OCI-LY3 (cell line): ENCODE data around the gene COBL.

Source experiments
- H2AFZ ChIP-seq: fragments of 200-600, 300-600 bp; shearing (Covaris generic); 2 replicates; pipeline ENCODE4 v1.6.0; 2014; ENCODE audit warnings: antibody characterized with exemption, low read depth, low read length
- H3K27ac ChIP-seq: fragments of 200-600, 300-600 bp; sonication (generic); 2 replicates; pipeline ENCODE4 v1.5.1; 2014; ENCODE audit warnings: mild to moderate bottlenecking, low read length, moderate library complexity, mixed read lengths
- H3K27me3 ChIP-seq: fragments of 200-600, 300-600 bp; sonication (generic); 2 replicates; pipeline ENCODE4 v1.6.1; 2014; ENCODE audit warnings: low read depth, low read length, mixed read lengths
- H3K36me3 ChIP-seq: fragments of 200-600, 300-600 bp; sonication (generic); replicated peaks from 2 replicates; pipeline ENCODE3; 2014; ENCODE audit warnings: low read depth, low read length, mixed read lengths
- H3K4me1 ChIP-seq: fragments of 300-600, 200-600 bp; sonication (generic); 2 replicates; pipeline ENCODE4 v1.6.1; 2014; ENCODE audit warnings: low read length, mixed read lengths
- H3K4me2 ChIP-seq: fragments of 200-600, 300-600 bp; sonication (generic); 2 replicates; pipeline ENCODE4 v1.6.1; 2014; ENCODE audit warnings: low read length, mixed read lengths
- H3K4me3 ChIP-seq: fragments of 300-600, 200-600 bp; sonication (generic); 2 replicates; pipeline ENCODE4 v1.5.1; 2014; ENCODE audit warnings: antibody characterized with exemption, mild to moderate bottlenecking, low read length, moderate library complexity
- H3K79me2 ChIP-seq: fragments of 300-600, 200-600 bp; shearing (Covaris generic); 2 replicates; pipeline ENCODE4 v1.6.1; 2014; ENCODE audit warnings: mild to moderate bottlenecking, low read length, mixed read lengths
- H3K9ac ChIP-seq: fragments of 300-600, 200-600 bp; shearing (Covaris generic); 2 replicates; pipeline ENCODE4 v1.6.0; 2014; ENCODE audit warnings: mild to moderate bottlenecking, low read length, moderate library complexity
- H3K9me3 ChIP-seq: fragments of 200-600, 300-600 bp; shearing (Covaris generic); 2 replicates; pipeline ENCODE4 v1.6.1; 2014; ENCODE audit warnings: low read length, mixed read lengths; ENCODE audit not compliant: insufficient read depth
- H4K20me1 ChIP-seq: fragments of 200-600, 300-600 bp; sonication (generic); 2 replicates; pipeline ENCODE4 v1.6.1; 2016; ENCODE audit warnings: low read length, mixed read lengths; ENCODE audit not compliant: insufficient read depth
- EZH2phosphoT487 ChIP-seq: fragments of 200-600 bp; shearing (Covaris generic); IDR thresholded peaks from 2 replicates; pipeline ENCODE4 v1.6.1; 2018; ENCODE audit warnings: antibody characterized with exemption, mixed run types, low read depth
- TF ChIP-seq, protein P1 (sequence below): fragments of 200-600, 300-600 bp; sonication (generic); IDR thresholded peaks from 2 replicates; pipeline ENCODE4 v1.5.1; 2014; ENCODE audit warnings: antibody characterized with exemption, low read length, low read depth

The COBL gene

DNA sequence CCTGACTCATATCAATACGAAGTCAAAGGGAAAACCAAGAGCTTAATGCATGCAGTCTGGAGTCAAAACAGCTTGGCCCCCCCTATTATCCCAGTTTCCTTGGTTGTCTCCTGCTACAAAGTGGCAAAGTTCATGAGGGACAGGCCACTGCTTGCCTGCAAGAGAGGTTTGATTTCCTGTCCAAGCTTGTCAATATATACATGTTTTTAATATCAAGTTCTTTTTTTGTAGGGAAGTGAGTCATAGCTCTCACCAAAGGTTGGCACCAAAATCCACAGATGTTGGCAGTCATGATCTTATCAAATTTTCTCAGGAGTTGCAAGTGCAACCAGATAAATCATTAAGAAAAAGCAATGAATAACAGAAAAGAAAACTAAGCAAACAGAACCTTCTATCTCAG lies 176.8 kb downstream of the COBL start:
- H3K27ac ChIP-seq = no peak overlapping the region
- peaks cover 24% of the 10 kb centered on the region for H3K4me1 ChIP-seq
- no peaks in the 10 kb centered on the region for H3K36me3 ChIP-seq
- H3K4me2 ChIP-seq = peak overlapping the region; percentile 77
- H3K4me3 ChIP-seq = peak overlapping the region; percentile 34; the same call in 1 of the 2 replicates
- H3K27me3 ChIP-seq = peaks cover 12% of the 10 kb centered on the region
- no peaks in the 10 kb centered on the region for H3K79me2 ChIP-seq
- H2AFZ ChIP-seq = no peak overlapping the region
- no peak overlapping the region for H3K9ac ChIP-seq
- H4K20me1 ChIP-seq = no peaks in the 10 kb centered on the region
- TF ChIP-seq, protein P1, sequence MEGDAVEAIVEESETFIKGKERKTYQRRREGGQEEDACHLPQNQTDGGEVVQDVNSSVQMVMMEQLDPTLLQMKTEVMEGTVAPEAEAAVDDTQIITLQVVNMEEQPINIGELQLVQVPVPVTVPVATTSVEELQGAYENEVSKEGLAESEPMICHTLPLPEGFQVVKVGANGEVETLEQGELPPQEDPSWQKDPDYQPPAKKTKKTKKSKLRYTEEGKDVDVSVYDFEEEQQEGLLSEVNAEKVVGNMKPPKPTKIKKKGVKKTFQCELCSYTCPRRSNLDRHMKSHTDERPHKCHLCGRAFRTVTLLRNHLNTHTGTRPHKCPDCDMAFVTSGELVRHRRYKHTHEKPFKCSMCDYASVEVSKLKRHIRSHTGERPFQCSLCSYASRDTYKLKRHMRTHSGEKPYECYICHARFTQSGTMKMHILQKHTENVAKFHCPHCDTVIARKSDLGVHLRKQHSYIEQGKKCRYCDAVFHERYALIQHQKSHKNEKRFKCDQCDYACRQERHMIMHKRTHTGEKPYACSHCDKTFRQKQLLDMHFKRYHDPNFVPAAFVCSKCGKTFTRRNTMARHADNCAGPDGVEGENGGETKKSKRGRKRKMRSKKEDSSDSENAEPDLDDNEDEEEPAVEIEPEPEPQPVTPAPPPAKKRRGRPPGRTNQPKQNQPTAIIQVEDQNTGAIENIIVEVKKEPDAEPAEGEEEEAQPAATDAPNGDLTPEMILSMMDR = no peak
- TF ChIP-seq EZH2phosphoT487 = no peak
- no peaks in the 10 kb centered on the region for H3K9me3 ChIP-seq

GRCh38 chr7:51138123-51139085 lies 178.2 kb downstream of the COBL start:
- H3K27me3 ChIP-seq = peaks cover 10% of the 10 kb centered on the region
- peaks cover 24% of the 10 kb centered on the region for H3K4me1 ChIP-seq
- no peak overlapping the region for H3K27ac ChIP-seq
- TF ChIP-seq EZH2phosphoT487 = no peak
- TF ChIP-seq, protein P1 = no peak
- no peaks in the 10 kb centered on the region for H3K36me3 ChIP-seq
- H2AFZ ChIP-seq = no peak overlapping the region
- H3K79me2 ChIP-seq = no peaks in the 10 kb centered on the region
- H4K20me1 ChIP-seq = no peaks in the 10 kb centered on the region
- H3K4me2 ChIP-seq = no peak overlapping the region
- no peak overlapping the region for H3K4me3 ChIP-seq
- H3K9me3 ChIP-seq = no peaks in the 10 kb centered on the region
- no peak overlapping the region for H3K9ac ChIP-seq

DNA sequence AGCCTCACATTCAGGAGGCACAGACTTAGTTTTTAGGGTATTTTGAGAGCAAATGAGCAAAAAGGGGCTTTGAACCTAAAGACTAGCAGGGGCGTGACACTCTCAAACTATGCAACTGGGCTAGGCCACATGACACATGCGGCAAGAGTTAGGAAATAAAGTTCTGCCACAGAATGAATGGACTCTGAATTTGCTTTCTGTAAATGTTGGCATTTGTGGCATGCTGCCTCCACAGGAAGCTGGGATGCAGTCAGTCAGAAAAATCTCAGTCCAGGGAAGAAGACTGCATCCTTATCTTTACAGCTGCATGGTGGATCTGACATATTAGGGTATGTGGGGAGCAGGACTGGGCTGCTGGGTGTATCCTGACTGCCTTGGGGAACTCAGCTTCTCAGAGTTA lies 181.0 kb downstream of the COBL start:
- TF ChIP-seq, protein P1 = no peak
- no peak for TF ChIP-seq EZH2phosphoT487
- Histone ChIP-seq H3K4me3 (no peak overlapping the region), H3K27ac (no peak overlapping the region), H2AFZ (no peak overlapping the region), H3K9me3 (no peaks in the 10 kb centered on the region), H3K4me1 (peaks cover 15% of the 10 kb centered on the region), H3K4me2 (no peak overlapping the region), H3K27me3 (no peaks in the 10 kb centered on the region), H3K79me2 (no peaks in the 10 kb centered on the region), H3K36me3 (no peaks in the 10 kb centered on the region), H4K20me1 (no peaks in the 10 kb centered on the region), H3K9ac (no peak overlapping the region)

DNA sequence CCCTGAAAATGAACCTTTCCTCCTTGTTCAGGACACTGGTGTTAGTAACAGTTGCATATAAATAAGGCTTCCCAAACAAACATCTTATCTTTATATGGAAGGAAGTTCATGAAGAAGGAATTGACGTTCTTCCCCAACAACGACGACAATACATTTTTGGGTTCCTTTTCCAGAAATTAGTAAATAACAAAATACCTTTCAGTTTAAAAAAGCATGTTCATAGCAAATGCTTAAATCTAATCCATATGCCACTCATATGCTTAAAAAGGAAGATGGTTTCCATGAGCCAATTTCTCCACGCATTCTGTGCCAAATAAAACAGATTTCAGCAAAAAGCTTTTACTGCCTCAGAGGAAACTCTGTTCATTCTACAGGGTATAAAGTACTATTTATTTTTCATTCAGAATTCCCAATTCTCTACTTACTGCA lies 182.6 kb downstream of the COBL start:
- no peak overlapping the region for H3K27ac ChIP-seq
- no peaks in the 10 kb centered on the region for H3K4me1 ChIP-seq
- H3K9ac ChIP-seq = no peak overlapping the region
- no peaks in the 10 kb centered on the region for H3K36me3 ChIP-seq
- no peaks in the 10 kb centered on the region for H4K20me1 ChIP-seq
- H2AFZ ChIP-seq = no peak overlapping the region
- no peak overlapping the region for H3K4me3 ChIP-seq
- H3K79me2 ChIP-seq = no peaks in the 10 kb centered on the region
- H3K4me2 ChIP-seq = no peak overlapping the region
- no peaks in the 10 kb centered on the region for H3K9me3 ChIP-seq
- H3K27me3 ChIP-seq = no peaks in the 10 kb centered on the region
- TF ChIP-seq, protein P1 = no peak
- TF ChIP-seq EZH2phosphoT487 = no peak
